Esophagus mucosa (tissue), 1 donor: ENCODE results near the gene TERT. TPM values are rescaled to one million over a fixed set of nuclear protein-coding genes. Genes with fewer than 3 reads are reported as not detected.

ENCODE experiments used
- ATAC-seq: fragments of 200-7000 bp; cut with Tn5 transposase; one replicate; pipeline ENCODE4 v1.9.1; 2020
- total RNA-seq: library from RNA; stranded (reverse); gene quantifications from one replicate; pipeline ENCODE4 v1.2.4, GENCODE V29; 2023
- donor health status: DM: yes; HTN: yes; CAD: no.

Gene TERT
- total RNA-seq, 1 donor from 2014 or later = not detected

- no peak for ATAC-seq
Measured at GRCh38 chr5:1257841-1258240, 37.0 kb downstream of the TERT start.

GRCh38 chr5:1257363-1257762 lies 37.5 kb downstream of the TERT start:
- ATAC-seq = no peak

DNA sequence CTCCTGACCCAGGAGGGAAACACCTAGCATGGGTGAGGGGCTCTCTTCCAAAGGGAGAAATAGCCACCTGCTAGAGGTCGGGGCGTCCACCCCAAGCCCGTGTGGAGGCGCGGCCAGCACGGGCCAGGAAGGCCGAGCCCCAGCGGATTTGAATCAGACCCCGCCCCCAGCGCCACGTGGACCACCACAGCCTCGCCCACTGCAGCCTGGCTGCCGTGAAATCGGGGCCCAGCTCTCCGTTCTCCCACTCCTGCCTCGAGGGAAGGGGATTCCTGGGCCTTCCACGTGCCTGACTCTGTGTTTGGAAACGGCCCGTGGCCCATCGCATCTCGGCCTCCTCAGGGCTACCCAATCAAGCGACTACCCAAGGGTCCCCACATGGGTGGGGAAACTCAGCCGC lies 38.1 kb downstream of the TERT start:
- ATAC-seq = no peak

GRCh38 chr5:1255081-1255561 lies 39.7 kb downstream of the TERT start:
- ATAC-seq = no peak

DNA sequence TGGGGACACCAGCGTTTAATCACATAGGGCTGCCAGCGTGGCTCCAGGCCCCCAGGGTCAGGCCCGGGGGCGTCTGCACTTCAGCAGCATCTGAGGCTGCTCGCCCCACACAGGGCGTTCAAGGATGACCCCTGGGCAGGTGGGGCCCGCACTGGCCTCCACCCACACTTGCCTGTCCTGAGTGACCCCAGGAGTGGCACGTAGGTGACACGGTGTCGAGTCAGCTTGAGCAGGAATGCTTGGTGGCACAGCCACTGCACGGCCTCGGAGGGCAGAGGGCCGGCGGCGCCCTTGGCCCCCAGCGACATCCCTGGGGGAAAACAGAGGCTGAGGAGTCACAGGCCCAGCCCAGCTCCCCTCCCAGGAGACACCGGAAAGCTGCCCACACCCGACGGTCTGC lies 40.7 kb downstream of the TERT start:
- ATAC-seq = no peak

- ATAC-seq = no peak
Measured at GRCh38 chr5:1253456-1254105, 41.3 kb downstream of the TERT start.

GRCh38 chr5:1252681-1253080 lies 42.2 kb downstream of the TERT start:
- ATAC-seq = no peak

DNA sequence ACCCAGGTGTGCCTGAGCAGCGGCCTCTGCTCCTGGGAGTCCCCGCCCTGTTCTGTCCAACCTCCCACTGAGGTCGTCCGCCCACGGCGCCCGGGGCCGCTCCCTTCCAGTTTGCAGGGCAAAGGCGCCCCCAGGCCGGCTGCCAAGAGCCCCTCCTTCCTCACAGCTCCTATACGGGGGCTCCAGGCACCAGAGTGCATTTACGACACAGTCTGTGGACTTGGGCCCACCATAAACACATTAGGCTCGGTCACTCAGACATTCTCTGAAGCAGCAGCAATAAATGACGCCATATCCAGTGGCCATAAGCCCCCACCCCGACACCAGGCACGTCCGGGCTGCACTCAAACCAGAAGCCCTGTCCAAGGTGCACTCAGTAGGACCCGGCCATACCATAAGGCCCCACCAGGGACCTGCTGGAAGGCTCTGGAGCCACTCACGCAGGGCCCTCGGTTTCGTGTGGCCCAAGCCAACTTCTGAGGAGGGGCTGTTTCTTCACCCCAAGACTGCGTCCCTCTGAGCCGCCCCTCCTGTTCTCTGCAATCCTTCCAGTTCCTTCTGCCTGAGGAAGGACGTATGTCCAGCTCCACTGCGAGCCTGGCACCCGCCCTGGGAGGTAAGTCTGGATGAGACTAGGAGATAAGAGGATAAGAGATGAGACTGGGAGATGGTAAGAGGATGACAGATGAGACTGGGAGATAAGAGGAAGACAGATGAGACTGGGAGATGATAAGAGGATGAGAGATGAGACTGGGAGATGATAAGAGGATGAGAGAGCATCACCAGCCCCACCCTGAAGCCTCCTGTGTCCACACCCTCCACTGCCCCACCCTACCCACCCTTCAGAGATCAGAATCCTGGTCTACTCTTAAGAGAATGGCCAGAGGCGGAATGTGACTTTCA lies 42.9 kb downstream of the TERT start:
- no peak for ATAC-seq

DNA sequence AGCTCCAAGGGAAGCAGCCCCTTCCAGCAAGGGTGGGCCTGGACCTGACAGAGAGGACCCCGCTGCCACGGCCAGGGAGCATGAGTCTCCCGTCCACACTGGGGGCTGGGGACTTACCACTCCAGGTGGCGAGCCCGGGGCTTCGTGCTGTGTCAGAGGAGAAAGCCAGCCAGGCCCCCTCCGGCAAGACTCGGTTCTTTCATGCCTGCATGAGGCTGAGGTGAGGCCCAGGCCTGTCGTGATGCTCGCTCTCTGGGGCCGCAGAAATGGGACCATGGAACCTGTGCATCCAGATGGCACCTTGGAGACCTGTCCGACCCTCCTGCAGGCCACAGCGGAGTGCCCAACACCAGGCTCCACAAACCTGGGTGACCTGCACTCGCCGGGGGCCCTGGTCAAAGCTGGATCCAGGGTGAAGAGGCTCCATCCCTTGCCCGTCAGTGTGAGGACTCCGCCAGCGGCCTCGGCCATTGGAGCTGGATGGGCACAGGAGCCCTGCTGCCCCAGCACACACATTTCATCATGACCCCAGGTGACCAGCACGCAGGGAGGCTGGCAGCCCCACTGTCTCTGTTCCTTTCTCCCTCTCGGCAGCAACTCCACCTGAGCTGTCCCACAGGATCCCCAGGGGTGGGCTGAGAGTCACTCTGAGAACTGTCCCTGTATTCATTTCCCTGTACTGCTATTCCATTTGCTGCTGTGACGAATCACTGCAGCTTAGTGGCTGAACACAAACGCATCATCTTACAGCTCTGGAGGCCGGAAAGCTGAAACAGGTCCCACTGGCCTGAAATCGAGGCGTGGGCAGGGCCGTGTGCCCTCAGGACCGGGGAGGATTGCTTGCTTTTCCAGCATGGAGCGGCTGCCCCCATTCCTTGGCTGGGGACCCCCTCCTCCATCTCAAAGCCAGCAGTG lies 45.2 kb downstream of the TERT start:
- no peak for ATAC-seq

DNA sequence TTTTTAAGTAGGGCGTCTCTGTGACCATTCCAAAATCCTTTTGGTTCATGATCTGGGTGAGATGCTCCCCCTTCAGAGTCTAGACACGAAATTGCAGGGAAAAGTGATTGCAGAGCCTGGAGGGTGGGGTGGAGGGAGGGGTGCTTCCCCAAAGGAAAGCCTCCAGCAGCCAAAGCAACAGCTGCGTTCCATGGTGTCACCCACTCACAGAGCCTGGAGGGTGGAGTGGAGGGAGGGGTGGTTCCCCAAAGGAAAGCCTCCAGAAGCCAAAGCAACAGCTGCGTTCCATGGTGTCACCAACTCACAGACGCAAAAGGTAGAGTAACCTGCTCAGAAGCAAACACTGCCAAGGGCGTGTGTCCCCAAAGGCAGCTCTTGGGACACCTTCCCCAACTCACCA lies 47.1 kb downstream of the TERT start:
- no peak for ATAC-seq

DNA sequence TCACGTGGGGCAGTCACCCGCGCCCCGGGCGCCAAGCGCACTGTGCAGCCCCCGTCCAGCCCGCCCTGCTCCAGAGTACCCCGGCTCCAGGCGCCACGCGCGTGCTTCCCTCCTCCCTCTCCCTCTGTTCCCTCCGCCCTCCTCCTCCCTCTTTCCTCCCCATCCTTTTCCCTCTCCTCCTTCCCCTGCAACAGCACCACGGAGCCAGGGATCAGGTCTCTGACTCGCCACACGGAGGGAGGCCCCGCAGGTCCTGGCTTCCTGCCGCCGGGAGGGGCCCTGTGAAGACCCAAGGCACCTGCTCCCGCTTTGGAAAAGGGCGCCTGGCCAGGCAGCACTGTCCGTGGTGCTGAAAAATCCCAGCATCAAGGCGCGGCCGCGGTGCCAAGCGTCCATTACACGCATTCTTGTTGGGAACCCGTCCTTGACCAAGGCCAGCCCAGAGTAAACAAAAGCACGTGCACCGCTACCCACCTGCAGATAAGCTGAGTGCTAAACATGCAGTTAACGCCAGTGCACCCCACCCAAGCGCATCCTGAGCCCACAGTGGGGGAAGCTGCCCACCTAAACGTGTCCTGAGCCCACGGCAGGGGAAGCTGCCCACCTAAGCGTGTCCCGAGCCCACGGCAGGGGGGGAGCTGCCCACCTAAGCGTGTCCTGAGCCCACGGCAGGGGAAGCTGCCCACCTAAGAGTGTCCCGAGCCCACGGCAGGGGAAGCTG lies 48.0 kb downstream of the TERT start:
- no peak for ATAC-seq

- ATAC-seq = no peak
Measured at GRCh38 chr5:1245905-1246576, 48.8 kb downstream of the TERT start.

DNA sequence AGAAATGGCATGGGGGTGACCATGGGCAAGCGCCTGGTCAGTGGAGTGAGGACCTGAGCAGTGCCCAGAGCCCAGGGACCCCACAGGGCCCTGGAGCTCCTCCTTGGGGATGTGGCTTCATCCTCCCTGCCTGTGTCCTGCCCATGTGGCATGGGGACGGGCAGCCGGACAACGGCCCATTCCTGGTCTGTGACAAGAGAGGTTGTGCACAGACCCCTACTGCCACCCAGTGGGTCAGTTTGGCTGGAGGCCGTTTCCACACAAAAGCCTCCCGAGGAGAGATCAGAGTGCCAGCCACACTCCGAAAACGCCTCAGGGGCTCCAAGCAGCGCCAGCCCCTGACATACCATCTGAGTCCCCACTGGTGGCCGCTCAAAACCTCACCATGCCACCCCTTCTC lies 49.9 kb downstream of the TERT start:
- ATAC-seq = no peak

DNA sequence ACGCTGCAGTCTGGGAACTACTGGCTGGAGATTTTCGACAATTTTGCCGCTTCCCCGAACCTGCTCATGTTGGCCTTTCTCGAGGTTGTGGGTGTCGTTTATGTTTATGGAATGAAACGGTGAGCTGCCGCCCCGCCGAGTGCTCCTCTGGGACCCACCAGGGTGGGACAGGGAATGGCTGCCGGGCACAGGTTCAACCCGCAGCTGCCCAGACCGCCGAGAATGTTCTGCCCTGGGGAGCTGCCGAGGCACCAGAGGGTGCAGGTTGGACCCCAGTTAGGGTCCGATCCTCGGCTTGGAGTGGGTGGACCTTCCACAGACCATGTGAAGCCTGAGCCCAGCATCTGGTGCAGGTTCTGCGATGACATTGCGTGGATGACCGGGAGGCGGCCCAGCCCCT lies 50.6 kb downstream of the TERT start:
- ATAC-seq = no peak

DNA sequence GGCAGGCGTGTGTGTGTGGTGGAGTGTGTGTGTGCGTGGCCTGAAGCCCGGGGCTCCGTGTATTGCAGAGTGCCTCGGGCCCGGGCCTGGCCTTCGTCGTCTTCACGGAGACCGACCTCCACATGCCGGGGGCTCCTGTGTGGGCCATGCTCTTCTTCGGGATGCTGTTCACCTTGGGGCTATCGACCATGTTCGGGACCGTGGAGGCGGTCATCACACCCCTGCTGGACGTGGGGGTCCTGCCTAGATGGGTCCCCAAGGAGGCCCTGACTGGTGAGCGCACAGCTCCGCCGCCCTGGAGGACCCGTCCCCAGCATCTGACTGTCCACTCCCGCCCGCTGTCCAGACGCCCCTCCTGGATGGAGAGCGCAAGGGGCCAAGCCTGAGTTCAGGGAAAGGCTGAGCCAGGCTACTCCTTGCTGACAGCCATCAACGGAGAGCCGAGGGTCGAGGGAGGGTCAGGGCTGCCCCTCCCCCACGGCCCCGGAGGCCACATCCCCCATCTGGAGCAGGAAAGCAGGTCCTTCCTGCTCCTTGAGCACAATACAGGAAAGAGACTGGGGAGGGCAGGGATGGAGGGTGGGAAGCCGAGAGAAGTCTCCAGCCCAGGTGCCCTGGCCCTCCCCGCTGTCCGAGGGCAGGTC lies 51.3 kb downstream of the TERT start:
- ATAC-seq = no peak

DNA sequence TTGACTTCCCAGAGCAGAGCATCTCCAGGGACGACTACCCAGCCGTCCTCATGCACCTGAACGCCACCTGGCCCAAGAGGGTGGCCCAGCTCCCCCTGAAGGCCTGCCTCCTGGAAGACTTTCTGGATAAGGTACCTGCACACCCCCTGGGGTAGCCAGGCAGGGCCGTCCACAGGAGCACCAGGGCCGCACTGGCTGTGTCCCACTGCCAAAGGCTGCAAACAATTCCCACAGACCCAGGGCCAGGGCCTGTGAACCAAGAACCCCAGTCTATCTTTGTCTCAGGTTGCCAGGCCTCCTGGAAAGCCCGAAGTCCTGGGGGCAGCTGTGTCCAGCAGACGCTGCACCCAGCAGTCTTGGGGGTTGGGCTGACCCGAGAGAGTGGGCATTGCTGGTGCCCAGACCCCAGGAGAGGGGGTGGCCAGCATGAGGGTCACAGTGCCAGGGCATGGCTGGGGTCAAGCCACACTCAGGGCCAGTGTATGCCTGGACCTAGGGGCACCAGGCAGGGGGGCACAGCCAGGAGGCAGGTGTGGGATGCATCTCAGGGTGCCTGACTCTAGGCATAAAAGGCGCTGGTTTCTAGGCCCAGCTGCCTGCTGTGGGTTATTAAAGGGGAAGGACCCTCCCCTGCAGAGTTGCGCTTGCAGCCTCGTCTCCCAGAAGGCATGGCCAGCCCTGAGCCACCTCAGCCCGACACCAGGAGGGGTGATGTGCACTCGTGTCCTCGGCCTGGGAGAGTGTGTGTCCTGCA lies 52.0 kb downstream of the TERT start:
- no peak for ATAC-seq

- no peak for ATAC-seq
Measured at GRCh38 chr5:1241509-1242080, 53.3 kb downstream of the TERT start.

GRCh38 chr5:1240496-1241260 lies 54.2 kb downstream of the TERT start:
- ATAC-seq = no peak
